Melanocyte of skin (primary cell): ENCODE data around the gene POTED. TPM values are rescaled to one million over a fixed set of nuclear protein-coding genes. Genes with fewer than 3 reads are reported as not detected.

Source experiments
- small RNA-seq, 2 donors: library from RNA; depleted of rRNA; stranded (forward); fragments of <200 nt; gene quantifications; one replicate each; pipeline ENCODE3, GENCODE V24; 2012
- total RNA-seq, 2 donors: library from RNA; depleted of rRNA; stranded (reverse); fragments of >200 nt; gene quantifications; 2 replicates each; pipeline ENCODE4 v1.2.3, GENCODE V29; 2012

The POTED gene
- not detected for total RNA-seq

GRCh38 chr21:13609477-13609876 lies at the start of gene POTED:
TSS of gene POTED (plus strand) at chr21:13609777. CDS start at chr21:13610229, 452 bp downstream.

Small RNA genes lying within 50 kb of the gene (small RNA-seq; reads per million reads assigned to genes)
- gene AL050303.3 (0 reads per million in 2 donors), gene MIR3118-1 (0 reads per million in 2 donors), gene RNU6-286P (0 reads per million in 2 donors)
